Endothelial cell of umbilical vein (primary cell): ENCODE results near the gene SLC19A1. TPM values are rescaled to one million over a fixed set of nuclear protein-coding genes. Genes with fewer than 3 reads are reported as not detected.

ENCODE experiments used
- BruUV-seq: library from RNA; stranded (reverse); fragments of 400-500 nt; replicated peaks from 2 replicates; lab custom pipeline; 2021; lab: Mats Ljungman, UMichigan
- CTCF ChIA-PET: fragments of 300-600, 350-600 bp; sonication (Branson Sonifier 250); formaldehyde crosslinking; loops from one replicate; lab custom pipeline; 2021; ENCODE audit warnings: antibody characterized with exemption, inconsistent platforms; lab: Charles Lee
- POLR2A ChIA-PET: fragments of 300-600, 350-600 bp; sonication (Branson Sonifier 250); formaldehyde crosslinking; loops from one replicate; lab custom pipeline; 2021; ENCODE audit warnings: antibody characterized with exemption, inconsistent platforms; lab: Charles Lee
- DNase-seq: peaks from one replicate; pipeline ENCODE4 v3.0.0-alpha.2; 2011; ENCODE audit warnings: low read depth, low spot score
- FAIRE-seq: peaks from 2 replicates; lab custom pipeline; 2011; peaks lifted over from hg19 to GRCh38; lab: Jason Lieb, UNC
- H2AFZ ChIP-seq: 2 replicates; pipeline ENCODE4 v1.6.0; 2012; ENCODE audit warnings: low read depth, low read length, control low read depth, inconsistent platforms
- H3K27ac ChIP-seq: 2 replicates; pipeline ENCODE4 v1.5.1; 2011; ENCODE audit warnings: low read depth, mild to moderate bottlenecking, control low read depth, low read length, moderate library complexity; ENCODE audit not compliant: insufficient read depth
- H3K27me3 ChIP-seq, 2 experiments: 2 replicates each; pipeline versions ENCODE4 v1.6.0 to v1.6.1; 2011; ENCODE audit warnings: low read length in 2 of 2, mixed read lengths in 1 of 2; ENCODE audit not compliant: control insufficient read depth in 2 of 2, insufficient read depth in 2 of 2
- H3K36me3 ChIP-seq, 2 experiments: 2 replicates in 1 of 2; 3 replicates in 1 of 2; pipeline ENCODE4 v1.5.1; 2011; ENCODE audit warnings: low read length in 2 of 2, mild to moderate bottlenecking in 1 of 2, moderate library complexity in 1 of 2; ENCODE audit not compliant: control insufficient read depth in 2 of 2, insufficient read depth in 2 of 2; ENCODE audit errors: extremely low read depth in 1 of 2
- H3K4me1 ChIP-seq: 3 replicates; pipeline ENCODE4 v1.5.1; 2011; ENCODE audit warnings: mild to moderate bottlenecking, low read length; ENCODE audit not compliant: control insufficient read depth, insufficient read depth; ENCODE audit errors: extremely low read depth
- H3K4me2 ChIP-seq: 2 replicates; pipeline ENCODE4 v1.6.1; 2011; ENCODE audit warnings: low read length, control low read depth, mixed read lengths; ENCODE audit not compliant: insufficient read depth
- H3K4me3 ChIP-seq, 3 experiments: fragments of 200-600 bp in 1 of 3; sonication (generic), shearing (Covaris generic) in 1 of 3; replicated peaks in 1 of 3; 2 replicates each; pipeline ENCODE4 v1.5.1; 2011 to 2016; ENCODE audit warnings: control low read depth in 3 of 3, low read length in 3 of 3, mild to moderate bottlenecking in 2 of 3, inconsistent platforms in 1 of 3, low read depth in 1 of 3, moderate library complexity in 1 of 3; ENCODE audit not compliant: insufficient read depth in 1 of 3
- H3K79me2 ChIP-seq: 2 replicates; pipeline ENCODE4 v1.6.0; 2012; ENCODE audit warnings: low read length, inconsistent platforms; ENCODE audit not compliant: control insufficient read depth, insufficient read depth
- H3K9ac ChIP-seq: replicated peaks from 2 replicates; pipeline ENCODE3; 2011; ENCODE audit warnings: low read length, control low read depth; ENCODE audit not compliant: insufficient read depth; ENCODE audit errors: extremely low read depth
- H3K9me1 ChIP-seq: replicated peaks from 3 replicates; pipeline ENCODE4 v1.6.0; 2011; ENCODE audit warnings: mild to moderate bottlenecking, low read length; ENCODE audit not compliant: control insufficient read depth, insufficient read depth; ENCODE audit errors: extremely low read depth
- H3K9me3 ChIP-seq: replicated peaks from 2 replicates; pipeline ENCODE4 v1.5.1; 2012; ENCODE audit warnings: low read length, inconsistent platforms; ENCODE audit not compliant: control insufficient read depth, insufficient read depth
- H4K20me1 ChIP-seq: replicated peaks from 2 replicates; pipeline ENCODE3; 2011; ENCODE audit warnings: mild to moderate bottlenecking, low read length; ENCODE audit not compliant: control insufficient read depth, insufficient read depth; ENCODE audit errors: extremely low read depth
- EZH2 ChIP-seq: IDR thresholded peaks from 2 replicates; pipeline ENCODE4 v1.6.1; 2012; ENCODE audit warnings: borderline replicate concordance, low read depth, mild to moderate bottlenecking, moderate library complexity, low read length, inconsistent platforms; ENCODE audit not compliant: severe bottlenecking
- FOS ChIP-seq: IDR thresholded peaks from 2 replicates; pipeline ENCODE4 v1.6.1; 2011; ENCODE audit warnings: mild to moderate bottlenecking, low read length, moderate library complexity, borderline replicate concordance; ENCODE audit not compliant: insufficient read depth
- GATA2 ChIP-seq: IDR thresholded peaks from 2 replicates; pipeline ENCODE4 v1.7.0; 2011; ENCODE audit warnings: low read depth, mild to moderate bottlenecking, moderate library complexity, mixed read lengths, low read length; ENCODE audit not compliant: insufficient read length, insufficient read depth
- JUN ChIP-seq: IDR thresholded peaks from 2 replicates; pipeline ENCODE4 v1.6.1; 2011; ENCODE audit warnings: borderline replicate concordance, low read depth; ENCODE audit not compliant: insufficient read length, insufficient read depth
- MYC ChIP-seq: IDR thresholded peaks from one replicate; pipeline ENCODE4 v1.6.1; 2011; ENCODE audit warnings: mild to moderate bottlenecking, low read depth, low read length
- POLR2A ChIP-seq: IDR thresholded peaks from 2 replicates; pipeline ENCODE4 v1.6.1; 2012; ENCODE audit warnings: low read depth, mild to moderate bottlenecking, control low read depth, low read length
- POLR2AphosphoS5 ChIP-seq: IDR thresholded peaks from 2 replicates; pipeline ENCODE4 v1.6.1; 2012; ENCODE audit warnings: low read depth, mild to moderate bottlenecking, control low read depth, low read length, moderate library complexity; ENCODE audit not compliant: insufficient read depth
- dilution Hi-C: fragments of 300-500 bp; cut with MboI; formaldehyde crosslinking; loops from one replicate; pipeline ENCODE4 v1.15.0; 2019; ENCODE audit warnings: low sequenced_read_pairs; ENCODE audit not compliant: extremely low pct_ligation_motif_present
- intact Hi-C: fragments of 100-400 bp; cut with micrococcal nuclease; formaldehyde crosslinking; loops from one replicate; pipeline ENCODE4 v1.10.0; 2022
- polyA plus RNA-seq, 4 experiments: library from polyadenylated mRNA; depleted of rRNA in 3 of 4; stranded (reverse) in 3 of 4; unstranded in 1 of 4; fragments of >200 nt; gene quantifications; 2 replicates each; pipeline versions ENCODE4 v1.2.1 to v1.2.3, GENCODE V29; 2011 to 2012; ENCODE audit warnings: missing spikeins in 1 of 4
- total RNA-seq: library from RNA; stranded (reverse); gene quantifications from 2 replicates; pipeline ENCODE4 v1.2.3, GENCODE V29; 2021
- TF ChIP-seq, protein P1 (sequence below): IDR thresholded peaks from 2 replicates; pipeline ENCODE4 v1.6.1; 2011; ENCODE audit not compliant: insufficient read depth, insufficient read length
- TF ChIP-seq, protein P2 (sequence below), 2 donors: IDR thresholded peaks; 1 replicate in 1 of 2; 2 replicates in 1 of 2; pipeline ENCODE4 v1.5.1; 2011; ENCODE audit warnings: low read length in 2 of 2, mild to moderate bottlenecking in 2 of 2, moderate library complexity in 2 of 2, control low read depth in 1 of 2, inconsistent platforms in 1 of 2, low read depth in 1 of 2; ENCODE audit not compliant: insufficient read depth in 1 of 2; ENCODE audit errors: extremely low read depth in 1 of 2

SLC19A1 gene
- total and polyA plus RNA-seq, 2 donors (not counting 3 experiments of a cell fraction or from before 2014, with no cell fraction given) = 36.3 to 54.6 TPM

DNA sequence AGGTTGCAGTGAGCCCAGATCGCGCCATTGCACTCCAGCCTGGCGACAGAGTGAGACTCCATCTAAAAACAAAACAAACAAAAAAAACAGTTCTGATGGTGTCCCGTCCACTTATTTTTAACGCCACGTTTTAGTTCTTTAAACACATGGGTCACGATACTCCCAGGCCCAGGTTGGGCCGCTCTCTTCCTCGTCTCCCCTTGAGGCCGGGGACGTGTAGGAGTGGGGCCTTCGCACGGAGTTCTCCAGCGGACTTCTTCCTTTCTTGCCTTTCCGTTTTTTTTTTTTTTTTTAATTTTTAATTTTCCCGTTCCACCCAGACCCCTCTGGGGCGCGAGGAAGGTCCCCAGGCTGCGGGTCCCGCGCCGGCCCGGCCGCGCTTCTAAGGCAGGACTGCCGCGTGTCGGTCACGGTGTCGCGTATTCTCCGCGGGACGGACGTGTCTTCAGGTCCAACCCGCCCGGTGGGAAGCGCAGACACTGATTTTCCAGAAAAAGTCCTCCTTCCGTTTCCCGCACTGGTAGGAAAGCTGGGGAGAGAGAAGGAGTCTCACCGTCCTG, 47.5 kb upstream of the SLC19A1 start:
- dilution Hi-C loops = no loop called here
- no peaks in the 10 kb centered on the region for H4K20me1 ChIP-seq
- no peak for DNase-seq
- peaks cover 9 to 10% of the 10 kb centered on the region in 2 experiments for H3K27me3 ChIP-seq
- no peak overlapping the region for H3K27ac ChIP-seq
- H3K4me2 ChIP-seq = peak overlapping the region; percentile 69
- H3K36me3 ChIP-seq = no peaks in the 10 kb centered on the region
- H2AFZ ChIP-seq = peak overlapping the region; percentile 84
- H3K4me1 ChIP-seq = peaks cover 7% of the 10 kb centered on the region
- no peaks in the 10 kb centered on the region for H3K9me1 ChIP-seq
- POLR2A ChIA-PET = interaction anchor here (0.6 kb wide), 1 partner anchor 1865 kb away, joined by 8 read pairs; no protein-coding TSS in a partner anchor
- peak overlapping the region in 2 of 3 experiments; percentile 30 to 39 for H3K4me3 ChIP-seq
- intact Hi-C loops = loop anchor here (2.0 to 10.0 kb wide), 2 partner anchors 53 to 445 kb away; partner anchors contain the start of gene PCBP3
- CTCF ChIA-PET = interaction anchor here (1.0 kb wide), 1 partner anchor 33 kb away, joined by 5 read pairs; no protein-coding TSS in a partner anchor
- peaks cover 6% of the 10 kb centered on the region for H3K9me3 ChIP-seq
- no peak overlapping the region for H3K9ac ChIP-seq
- TF ChIP-seq, protein P1, sequence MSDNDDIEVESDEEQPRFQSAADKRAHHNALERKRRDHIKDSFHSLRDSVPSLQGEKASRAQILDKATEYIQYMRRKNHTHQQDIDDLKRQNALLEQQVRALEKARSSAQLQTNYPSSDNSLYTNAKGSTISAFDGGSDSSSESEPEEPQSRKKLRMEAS = no peak
- TF ChIP-seq POLR2A (no peak), FOS (no peak), GATA2 (no peak), POLR2AphosphoS5 (no peak), MYC (no peak), JUN (no peak), EZH2 (no peak)
- TF ChIP-seq, protein P2, sequence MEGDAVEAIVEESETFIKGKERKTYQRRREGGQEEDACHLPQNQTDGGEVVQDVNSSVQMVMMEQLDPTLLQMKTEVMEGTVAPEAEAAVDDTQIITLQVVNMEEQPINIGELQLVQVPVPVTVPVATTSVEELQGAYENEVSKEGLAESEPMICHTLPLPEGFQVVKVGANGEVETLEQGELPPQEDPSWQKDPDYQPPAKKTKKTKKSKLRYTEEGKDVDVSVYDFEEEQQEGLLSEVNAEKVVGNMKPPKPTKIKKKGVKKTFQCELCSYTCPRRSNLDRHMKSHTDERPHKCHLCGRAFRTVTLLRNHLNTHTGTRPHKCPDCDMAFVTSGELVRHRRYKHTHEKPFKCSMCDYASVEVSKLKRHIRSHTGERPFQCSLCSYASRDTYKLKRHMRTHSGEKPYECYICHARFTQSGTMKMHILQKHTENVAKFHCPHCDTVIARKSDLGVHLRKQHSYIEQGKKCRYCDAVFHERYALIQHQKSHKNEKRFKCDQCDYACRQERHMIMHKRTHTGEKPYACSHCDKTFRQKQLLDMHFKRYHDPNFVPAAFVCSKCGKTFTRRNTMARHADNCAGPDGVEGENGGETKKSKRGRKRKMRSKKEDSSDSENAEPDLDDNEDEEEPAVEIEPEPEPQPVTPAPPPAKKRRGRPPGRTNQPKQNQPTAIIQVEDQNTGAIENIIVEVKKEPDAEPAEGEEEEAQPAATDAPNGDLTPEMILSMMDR (IDR thresholded peaks at IDR 0.05; ENCODE audit: extremely low read depth in 1 of 2, insufficient read depth in 1 of 2, low read depth in 1 of 2, low read length in 2 of 2) = no peak
- FAIRE-seq = no peak
- no TSS peak for BruUV-seq
- no peaks in the 10 kb centered on the region for H3K79me2 ChIP-seq
